ENCODE measurements around the gene GNAS-AS1.
A peak's percentile ranks its signal among the peaks of the same experiment; 100 is the strongest.

Gene GNAS-AS1

DNA sequence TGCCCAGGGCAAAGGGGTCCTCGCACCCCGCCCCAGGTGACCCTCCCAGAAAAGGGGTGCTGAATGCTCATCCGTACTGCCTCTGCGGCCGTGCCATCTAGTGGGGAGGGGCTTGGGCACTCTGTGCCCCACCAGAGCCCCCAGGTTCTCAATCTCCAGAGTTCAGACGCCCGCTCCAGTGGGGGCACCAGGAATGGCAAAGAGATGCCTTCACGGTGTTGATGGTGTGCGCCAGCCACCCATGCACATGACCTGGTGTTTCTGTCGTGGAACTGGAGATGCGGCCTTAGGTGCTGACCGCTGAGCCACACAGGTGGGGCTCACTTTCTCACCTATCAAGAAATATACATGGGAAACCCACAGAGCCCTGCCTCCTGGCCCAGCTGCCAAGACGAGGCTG, 30.8 kb downstream of the GNAS-AS1 start:
- no peak overlapping the region for H3K27ac ChIP-seq
- no peak for TF ChIP-seq CTCF (conservative IDR thresholded peaks at IDR 0.05)

DNA sequence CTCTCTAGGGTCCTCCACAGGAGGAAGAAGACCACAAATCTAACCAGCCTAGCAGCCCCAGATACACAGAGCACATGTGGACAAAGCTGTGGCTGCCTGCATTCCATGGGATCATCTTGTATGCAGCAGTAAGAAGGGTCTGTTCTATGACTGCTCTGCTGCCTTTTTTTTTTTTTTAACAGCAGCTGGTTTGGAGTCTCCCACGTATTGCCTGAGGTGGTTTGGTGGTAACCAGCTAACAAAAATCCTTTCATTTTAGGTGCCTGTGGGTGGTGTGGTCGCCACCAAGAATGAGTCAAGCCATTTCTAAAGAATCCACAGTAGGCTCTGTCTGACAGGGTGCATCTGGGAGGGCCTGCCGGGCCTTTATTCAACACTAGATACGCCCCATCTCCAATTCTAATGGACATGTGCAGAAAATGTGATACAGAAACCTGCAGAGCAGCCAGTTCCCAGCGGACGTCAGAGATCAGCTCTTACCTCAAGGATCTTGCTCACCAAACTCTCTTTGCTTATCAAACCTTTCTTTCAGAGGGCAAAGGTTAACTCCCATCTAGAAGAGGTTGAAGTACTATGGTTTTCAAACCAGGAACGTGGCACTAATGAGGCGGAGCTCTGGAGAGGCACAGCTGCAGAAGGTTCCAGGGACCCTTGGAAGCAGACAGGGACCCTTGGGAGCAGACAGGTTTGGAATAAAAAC, 32.0 kb downstream of the GNAS-AS1 start:
- TF ChIP-seq CTCF (conservative IDR thresholded peaks at IDR 0.05) = no peak
- no peak overlapping the region for H3K27ac ChIP-seq

DNA sequence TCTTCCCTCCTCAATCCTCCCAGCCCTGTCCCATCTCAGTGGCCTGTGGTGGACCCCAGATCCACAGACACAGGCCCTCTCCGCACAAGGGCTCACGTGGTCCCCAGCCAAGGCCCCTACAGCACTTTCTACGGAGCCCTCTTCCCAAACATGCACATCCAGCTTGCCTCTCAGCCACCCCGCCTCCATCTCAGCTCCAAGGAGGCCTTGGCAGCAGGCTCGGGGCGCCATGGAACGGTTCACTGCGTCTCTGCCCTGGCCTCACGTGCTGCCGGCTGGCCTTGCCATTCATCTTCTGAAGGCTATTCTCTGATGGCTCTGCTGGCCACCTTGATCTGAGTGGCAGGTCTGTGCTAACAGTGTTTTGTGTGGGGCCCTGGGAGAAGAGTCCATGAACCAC, 33.0 kb downstream of the GNAS-AS1 start:
- H3K27ac ChIP-seq = no peak overlapping the region

DNA sequence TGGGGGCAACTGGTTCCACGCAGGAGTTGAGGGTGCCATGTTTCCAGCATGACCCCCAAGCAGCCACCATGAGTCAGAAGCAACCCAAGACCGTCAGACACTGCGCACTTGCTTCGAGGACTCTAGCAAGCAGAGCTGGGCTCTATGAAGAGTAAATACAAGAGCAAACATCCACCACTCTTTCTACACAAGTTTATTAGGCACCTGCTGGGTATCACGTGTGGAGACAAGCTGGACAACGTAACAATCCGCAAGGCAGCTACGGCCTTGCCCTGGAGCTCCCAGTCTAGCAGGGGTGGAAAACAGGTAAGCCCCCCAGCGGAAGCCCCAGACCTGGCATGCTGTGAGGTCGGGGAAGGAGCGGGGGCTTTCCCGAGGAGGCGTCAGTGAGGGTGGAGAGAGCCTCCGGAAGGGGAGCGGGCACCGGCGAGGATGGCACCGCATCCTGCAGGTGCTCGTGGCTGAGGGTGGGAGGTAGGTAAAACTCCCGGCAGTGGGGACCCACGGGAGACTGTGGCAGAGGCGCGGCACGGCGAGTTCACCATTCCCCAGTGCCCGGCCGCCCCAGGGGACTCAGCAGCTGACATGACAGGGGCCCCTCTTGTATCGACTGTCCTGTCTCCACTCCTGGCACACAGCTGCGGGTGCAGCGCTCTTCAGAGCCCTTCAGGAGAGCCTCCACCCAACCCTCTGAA, 33.6 kb downstream of the GNAS-AS1 start:
- peak overlapping the region; percentile 38 for H3K27ac ChIP-seq

More for the DNA sequence above, 33.0 kb downstream of the GNAS-AS1 start:
- no peak for TF ChIP-seq CTCF (conservative IDR thresholded peaks at IDR 0.05)

DNA sequence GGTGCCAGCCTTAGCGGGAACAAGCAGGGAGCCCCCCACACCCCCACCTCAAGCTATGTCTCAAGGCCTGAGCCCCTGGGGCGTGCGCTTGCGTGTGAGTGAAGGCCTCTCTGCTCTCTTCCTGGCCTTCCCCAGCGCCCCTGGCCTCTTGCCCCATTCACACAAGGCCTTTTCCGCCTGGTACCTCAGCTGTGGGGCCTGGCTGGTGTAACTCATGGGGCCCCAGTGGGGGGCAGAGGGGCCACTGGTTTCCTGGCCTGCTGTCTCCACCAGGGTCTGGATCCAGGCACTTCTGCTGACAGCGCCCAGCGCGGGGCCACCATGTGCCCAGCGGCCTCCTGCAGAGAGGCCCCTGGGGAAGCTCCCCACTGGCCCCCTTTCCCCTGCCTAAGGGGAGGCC, 34.7 kb downstream of the GNAS-AS1 start:
- no peak for TF ChIP-seq CTCF (conservative IDR thresholded peaks at IDR 0.05)
- no peak overlapping the region for H3K27ac ChIP-seq

More for the DNA sequence above, 33.6 kb downstream of the GNAS-AS1 start:
- TF ChIP-seq CTCF (conservative IDR thresholded peaks at IDR 0.05) = no peak

DNA sequence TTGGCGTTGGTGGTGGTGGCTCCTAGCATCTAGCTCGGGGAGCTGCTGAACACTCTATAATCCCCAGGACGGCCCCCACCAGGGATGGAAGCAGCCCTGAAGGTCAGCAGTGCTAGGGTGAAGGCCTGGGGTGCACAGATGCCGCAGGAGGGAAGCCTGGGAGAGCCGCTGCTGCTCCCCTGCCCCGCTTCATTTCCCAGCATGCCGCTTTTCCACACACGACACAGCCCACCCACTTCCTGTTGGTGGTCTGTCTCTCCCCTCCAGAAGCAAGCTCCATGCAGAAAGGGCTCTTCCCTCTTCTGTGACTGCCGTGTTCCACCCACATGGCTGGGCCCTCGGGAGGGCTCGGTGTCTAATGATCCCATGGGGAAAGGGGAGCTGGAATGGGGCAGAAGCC, 35.3 kb downstream of the GNAS-AS1 start:
- no peak for TF ChIP-seq CTCF (conservative IDR thresholded peaks at IDR 0.05)
- H3K27ac ChIP-seq = no peak overlapping the region

GRCh38 chr20:58813369-58813768, 37.3 kb downstream of the GNAS-AS1 start:
- H3K27ac ChIP-seq = no peak overlapping the region
- no peak for TF ChIP-seq CTCF (conservative IDR thresholded peaks at IDR 0.05)
